GM10266 (cell line): ENCODE measurements around the gene TJP1.
"Not testable (repeated sequence)": the region's sequence is repeated elsewhere in the genome, so short reads cannot be mapped to it uniquely, and the experiment has no call there.

Experiments
- DNase-seq: peaks from one replicate; pipeline ENCODE4 v3.0.0; 2012; ENCODE audit errors: extremely low spot score
- TF ChIP-seq, protein P1 (sequence below): IDR thresholded peaks from 2 replicates; pipeline ENCODE4 v1.5.1; 2012; ENCODE audit warnings: mild to moderate bottlenecking, low read depth; ENCODE audit not compliant: control insufficient read depth, insufficient read depth; ENCODE audit errors: missing control alignments

TJP1 gene

DNA sequence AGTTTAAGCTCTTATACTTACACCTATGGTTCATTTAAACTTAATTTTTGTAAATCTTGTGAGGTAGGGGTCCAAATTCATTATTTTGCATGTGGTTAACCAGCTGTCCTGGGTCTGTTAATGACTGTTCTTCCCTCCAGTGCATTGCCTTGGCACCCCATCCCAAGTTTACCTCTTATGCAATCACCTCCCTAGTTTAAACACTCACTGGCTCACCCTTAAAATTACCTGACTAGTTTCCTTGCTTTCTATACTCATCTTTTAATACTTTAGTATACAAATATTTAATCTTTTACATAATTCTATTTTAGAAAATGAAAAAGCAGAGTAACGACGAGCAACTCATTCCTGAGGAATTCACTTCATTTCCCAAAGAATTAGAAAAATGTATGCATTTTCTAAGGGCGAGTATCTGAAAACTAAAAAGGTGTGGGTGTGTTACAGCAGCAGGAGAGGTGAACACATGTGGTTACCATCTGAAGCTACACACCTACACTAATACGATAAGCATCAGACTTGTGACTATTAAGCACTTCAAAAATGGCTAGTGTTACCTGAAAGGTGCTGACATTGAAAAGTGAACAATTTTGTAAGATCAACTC, 33.7 kb downstream of the TJP1 start:
- TF ChIP-seq, protein P1, sequence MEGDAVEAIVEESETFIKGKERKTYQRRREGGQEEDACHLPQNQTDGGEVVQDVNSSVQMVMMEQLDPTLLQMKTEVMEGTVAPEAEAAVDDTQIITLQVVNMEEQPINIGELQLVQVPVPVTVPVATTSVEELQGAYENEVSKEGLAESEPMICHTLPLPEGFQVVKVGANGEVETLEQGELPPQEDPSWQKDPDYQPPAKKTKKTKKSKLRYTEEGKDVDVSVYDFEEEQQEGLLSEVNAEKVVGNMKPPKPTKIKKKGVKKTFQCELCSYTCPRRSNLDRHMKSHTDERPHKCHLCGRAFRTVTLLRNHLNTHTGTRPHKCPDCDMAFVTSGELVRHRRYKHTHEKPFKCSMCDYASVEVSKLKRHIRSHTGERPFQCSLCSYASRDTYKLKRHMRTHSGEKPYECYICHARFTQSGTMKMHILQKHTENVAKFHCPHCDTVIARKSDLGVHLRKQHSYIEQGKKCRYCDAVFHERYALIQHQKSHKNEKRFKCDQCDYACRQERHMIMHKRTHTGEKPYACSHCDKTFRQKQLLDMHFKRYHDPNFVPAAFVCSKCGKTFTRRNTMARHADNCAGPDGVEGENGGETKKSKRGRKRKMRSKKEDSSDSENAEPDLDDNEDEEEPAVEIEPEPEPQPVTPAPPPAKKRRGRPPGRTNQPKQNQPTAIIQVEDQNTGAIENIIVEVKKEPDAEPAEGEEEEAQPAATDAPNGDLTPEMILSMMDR = no peak
- no peak for DNase-seq

DNA sequence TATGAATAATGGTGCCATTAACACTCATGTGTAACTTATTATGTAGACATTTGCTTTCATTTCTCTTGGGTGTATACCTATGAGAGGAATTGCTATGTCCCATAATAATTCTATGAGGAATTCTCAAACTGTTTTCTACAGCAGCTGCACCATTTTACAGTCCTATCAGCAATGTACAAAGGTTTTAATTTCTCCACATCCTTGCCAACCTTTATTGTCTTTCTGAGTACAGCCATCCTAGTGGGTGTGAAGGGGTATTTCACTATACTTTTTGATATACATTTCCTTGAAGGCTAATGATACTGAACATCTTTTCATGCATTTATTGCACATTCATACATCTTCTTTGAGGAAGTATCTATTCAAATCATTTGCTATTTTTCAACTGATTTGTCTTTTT, 34.5 kb downstream of the TJP1 start:
- no peak for DNase-seq
- TF ChIP-seq, protein P1 = no peak

DNA sequence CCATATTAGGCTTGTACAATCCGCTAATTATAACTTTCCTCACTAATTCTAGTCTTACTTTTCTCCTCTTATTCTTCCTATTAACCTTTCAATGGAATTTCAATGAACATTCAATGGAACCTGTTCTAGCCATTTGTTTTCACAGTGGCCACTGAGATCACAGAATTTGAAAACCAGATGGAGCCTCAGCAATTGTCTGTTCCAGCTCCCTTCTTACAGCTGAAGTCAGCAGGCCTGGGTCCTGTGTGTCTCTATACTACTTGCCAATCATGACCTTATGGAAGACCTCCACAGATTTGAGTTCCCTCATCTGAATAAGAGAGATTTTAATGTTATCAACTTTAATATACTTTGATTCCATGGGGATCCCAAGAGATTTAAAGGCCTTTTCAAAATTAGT, 36.6 kb downstream of the TJP1 start:
- TF ChIP-seq, protein P1 = no peak

DNA sequence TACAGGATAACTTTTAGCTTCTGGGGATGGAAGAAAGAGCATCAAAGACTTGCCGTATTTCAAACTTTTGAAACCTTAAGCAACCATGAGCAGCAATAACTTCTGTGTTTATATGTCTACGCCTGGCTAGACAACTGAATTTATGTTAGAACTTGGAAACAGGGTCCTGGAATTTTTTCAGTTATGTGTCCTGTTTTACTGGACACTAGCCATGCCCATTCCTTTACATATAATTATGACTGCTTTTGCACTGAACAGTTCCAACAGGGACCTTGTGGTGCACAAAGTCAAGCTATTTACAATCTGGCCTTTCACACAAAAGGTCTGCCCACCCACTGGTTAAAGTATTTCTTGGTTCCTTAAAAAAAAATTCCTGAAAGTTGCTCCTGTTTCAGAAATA, 37.1 kb downstream of the TJP1 start:
- DNase-seq = no peak
- TF ChIP-seq, protein P1 = no peak

More for the DNA sequence above, 36.6 kb downstream of the TJP1 start:
- no peak for DNase-seq

DNA sequence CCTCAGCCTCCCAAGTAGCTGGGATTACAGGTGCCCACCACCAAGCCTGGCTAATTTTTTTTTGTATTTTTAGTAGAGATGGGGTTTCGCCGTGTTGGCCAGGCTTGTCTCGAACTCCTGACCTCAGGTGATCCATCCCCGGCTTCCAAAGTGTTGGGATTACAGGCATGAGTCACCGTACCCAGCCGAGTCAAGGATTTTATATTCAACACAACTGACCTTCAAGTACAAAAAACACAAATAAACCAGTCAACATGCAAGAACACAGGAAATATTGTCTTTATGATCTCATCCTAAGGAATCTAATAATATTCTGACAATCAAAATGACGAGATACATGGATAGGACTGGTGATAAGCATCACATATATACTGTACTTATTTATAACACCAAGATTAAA, 37.9 kb downstream of the TJP1 start:
- DNase-seq = no peak
- TF ChIP-seq, protein P1 = no peak

DNA sequence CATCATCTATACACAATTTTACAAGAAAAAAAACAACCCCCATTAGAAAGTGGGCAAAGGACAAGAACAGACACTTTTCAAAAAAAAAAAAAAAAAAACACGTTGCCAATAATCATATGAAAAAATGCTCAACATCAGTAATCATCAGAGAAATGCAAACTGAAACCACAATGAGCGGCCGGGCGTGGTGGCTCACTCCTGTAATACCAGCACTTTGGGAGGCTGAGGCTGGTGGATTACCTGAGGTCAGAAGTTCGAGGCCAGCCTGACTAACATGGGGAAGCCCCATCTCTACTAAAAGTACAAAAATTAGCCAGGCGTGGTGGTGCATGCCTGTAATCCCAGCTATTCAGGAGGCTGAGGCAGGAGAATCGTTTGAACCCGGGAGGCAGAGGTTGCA, 39.5 kb downstream of the TJP1 start:
- DNase-seq = not testable (repeated sequence)

DNA sequence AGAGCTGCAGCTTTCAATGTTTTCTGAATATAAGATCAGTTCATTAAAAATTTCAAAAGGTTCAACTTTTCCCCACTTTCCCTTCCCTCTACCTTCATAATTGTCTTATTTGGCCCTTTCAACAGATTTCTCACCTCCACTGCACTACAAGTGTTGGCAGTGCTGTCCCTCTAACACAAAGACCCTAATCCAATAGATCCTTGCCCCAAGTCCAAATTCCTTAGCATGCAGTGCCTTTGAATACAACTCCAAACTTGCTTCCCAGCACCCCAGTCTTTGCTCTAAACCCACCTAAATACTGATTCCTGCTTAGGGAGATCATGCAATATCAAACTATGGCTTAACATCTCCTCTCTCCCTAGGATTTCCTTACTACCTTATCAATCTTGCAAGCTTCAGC, 43.9 kb downstream of the TJP1 start:
- no peak for DNase-seq

More for the DNA sequence above, 43.9 kb downstream of the TJP1 start:
- TF ChIP-seq, protein P1 = no peak
